Measurements from ENCODE around the gene TNFRSF18.

The TNFRSF18 gene, protein sequence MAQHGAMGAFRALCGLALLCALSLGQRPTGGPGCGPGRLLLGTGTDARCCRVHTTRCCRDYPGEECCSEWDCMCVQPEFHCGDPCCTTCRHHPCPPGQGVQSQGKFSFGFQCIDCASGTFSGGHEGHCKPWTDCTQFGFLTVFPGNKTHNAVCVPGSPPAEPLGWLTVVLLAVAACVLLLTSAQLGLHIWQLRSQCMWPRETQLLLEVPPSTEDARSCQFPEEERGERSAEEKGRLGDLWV

DNA sequence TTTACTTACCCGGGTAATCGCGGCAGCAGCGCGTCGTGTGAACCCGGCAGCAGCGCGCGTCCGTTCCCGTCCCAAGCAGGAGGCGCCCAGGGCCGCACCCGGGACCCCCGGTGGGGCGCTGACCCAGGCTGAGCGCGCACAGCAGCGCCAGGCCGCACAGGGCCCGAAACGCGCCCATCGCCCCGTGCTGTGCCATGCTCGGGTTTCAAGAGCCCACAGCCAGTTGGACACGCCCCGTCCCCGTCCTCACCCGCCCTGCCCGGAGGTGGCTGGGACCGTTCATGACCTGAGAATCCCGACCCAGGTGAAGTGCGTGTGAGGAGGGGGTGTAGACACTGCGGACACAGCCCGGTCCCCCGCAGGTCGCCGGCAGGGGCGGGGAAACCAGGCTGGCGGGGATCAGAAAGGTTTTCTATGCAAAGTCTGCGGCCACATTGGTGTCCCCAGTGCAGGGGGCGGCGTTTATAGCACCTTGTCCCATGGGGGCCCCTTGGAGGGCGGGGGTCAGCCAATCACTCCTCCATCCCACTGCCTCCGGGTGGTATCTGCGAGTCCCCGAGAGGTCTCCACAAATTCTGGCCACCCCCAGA lies at the start of gene TNFRSF18:
Gene TNFRSF18, minus strand, starts transcription at position 217 of the 590 bp plus-strand sequence. Its CDS starts 21 bp downstream, at position 196.
- DNase-seq (ENCODE audit: low read depth) = no peak
- peak within 1 kb of the TSS; percentile 8 for H3K4me3 ChIP-seq (ENCODE audit: low read depth, low read length)

GRCh38 chr1:1255611-1256010 lies 49.2 kb upstream of the TNFRSF18 start:
- TF ChIP-seq, protein P1, sequence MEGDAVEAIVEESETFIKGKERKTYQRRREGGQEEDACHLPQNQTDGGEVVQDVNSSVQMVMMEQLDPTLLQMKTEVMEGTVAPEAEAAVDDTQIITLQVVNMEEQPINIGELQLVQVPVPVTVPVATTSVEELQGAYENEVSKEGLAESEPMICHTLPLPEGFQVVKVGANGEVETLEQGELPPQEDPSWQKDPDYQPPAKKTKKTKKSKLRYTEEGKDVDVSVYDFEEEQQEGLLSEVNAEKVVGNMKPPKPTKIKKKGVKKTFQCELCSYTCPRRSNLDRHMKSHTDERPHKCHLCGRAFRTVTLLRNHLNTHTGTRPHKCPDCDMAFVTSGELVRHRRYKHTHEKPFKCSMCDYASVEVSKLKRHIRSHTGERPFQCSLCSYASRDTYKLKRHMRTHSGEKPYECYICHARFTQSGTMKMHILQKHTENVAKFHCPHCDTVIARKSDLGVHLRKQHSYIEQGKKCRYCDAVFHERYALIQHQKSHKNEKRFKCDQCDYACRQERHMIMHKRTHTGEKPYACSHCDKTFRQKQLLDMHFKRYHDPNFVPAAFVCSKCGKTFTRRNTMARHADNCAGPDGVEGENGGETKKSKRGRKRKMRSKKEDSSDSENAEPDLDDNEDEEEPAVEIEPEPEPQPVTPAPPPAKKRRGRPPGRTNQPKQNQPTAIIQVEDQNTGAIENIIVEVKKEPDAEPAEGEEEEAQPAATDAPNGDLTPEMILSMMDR (IDR thresholded peaks at IDR 0.05; ENCODE audit: low read depth, low read length, missing control alignments) = no peak
- no peak for DNase-seq (ENCODE audit: low read depth)
- no peak overlapping the region for H3K4me3 ChIP-seq (ENCODE audit: low read depth, low read length)

More for the DNA sequence above, at the start of gene TNFRSF18:
- TF ChIP-seq, protein P1 (IDR thresholded peaks at IDR 0.05; ENCODE audit: low read depth, low read length, missing control alignments) = no peak

DNA sequence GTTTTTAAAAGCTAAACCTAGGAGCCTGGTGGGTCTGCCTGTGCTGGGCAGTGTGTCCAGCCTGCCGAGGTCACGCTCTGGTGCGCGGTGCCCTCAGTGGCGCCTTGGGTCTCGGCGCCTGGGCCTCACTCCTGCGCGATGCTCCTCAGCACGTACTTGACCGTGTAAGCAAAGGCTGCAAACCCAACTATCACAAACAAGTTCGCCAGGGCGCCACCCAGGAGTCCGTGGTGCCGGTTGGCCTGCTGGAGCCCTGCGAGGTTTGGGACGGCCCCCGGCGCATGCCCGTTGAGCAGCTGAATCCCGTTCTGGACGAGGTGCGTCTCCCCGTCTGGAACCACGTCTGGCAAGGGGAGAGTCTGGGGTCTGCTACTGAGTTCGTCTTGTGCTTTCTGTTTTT lies 48.7 kb upstream of the TNFRSF18 start:
- no peak for DNase-seq (ENCODE audit: low read depth)
- TF ChIP-seq, protein P1 (IDR thresholded peaks at IDR 0.05; ENCODE audit: low read depth, low read length, missing control alignments) = no peak
- H3K4me3 ChIP-seq (ENCODE audit: low read depth, low read length) = no peak overlapping the region

- H3K4me3 ChIP-seq (ENCODE audit: low read depth, low read length) = no peak overlapping the region
- TF ChIP-seq, protein P1 (IDR thresholded peaks at IDR 0.05; ENCODE audit: low read depth, low read length, missing control alignments) = no peak
- DNase-seq (ENCODE audit: low read depth) = no peak
Measured at GRCh38 chr1:1254667-1254998, 48.2 kb upstream of the TNFRSF18 start.

DNA sequence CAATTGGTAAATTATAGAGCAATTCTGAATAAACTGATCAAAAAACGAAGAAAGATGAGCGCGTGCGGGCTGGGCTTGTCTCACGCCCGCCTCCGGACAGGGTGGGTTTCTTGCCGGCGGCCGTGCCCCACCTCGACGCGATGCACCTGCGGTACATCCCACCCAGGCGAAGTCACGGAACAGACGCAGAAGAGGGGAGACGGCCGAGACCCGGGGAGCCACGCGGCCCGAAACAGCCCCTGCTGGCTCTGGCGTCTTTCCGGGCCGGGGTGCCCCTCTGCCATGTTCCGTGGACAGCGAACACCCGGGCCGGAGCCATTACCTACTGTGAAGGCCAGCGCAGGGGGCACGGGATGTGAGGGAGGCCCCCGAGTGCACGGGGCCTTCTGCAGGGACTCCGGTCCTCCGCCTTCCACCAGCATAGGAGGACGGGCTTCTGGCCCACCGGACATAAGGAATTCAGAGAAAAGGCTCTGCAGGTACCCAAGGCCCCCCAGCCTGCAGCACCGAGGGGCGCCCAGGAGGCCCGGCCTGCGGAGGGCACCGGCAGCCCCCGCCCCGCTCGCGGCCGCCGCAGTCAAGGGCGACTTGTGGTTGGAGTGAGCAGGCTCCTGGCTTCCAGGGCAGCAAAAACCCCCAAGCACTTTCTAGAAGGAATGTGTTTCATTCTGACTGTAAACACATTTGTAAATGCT lies 47.7 kb upstream of the TNFRSF18 start:
- TF ChIP-seq, protein P1 (IDR thresholded peaks at IDR 0.05; ENCODE audit: low read depth, low read length, missing control alignments) = no peak
- H3K4me3 ChIP-seq (ENCODE audit: low read depth, low read length) = no peak overlapping the region
- DNase-seq (ENCODE audit: low read depth) = no peak

- H3K4me3 ChIP-seq (ENCODE audit: low read depth, low read length) = no peak overlapping the region
- no peak for DNase-seq (ENCODE audit: low read depth)
- TF ChIP-seq, protein P1 (IDR thresholded peaks at IDR 0.05; ENCODE audit: low read depth, low read length, missing control alignments) = no peak
Measured at GRCh38 chr1:1253314-1253713, 46.9 kb upstream of the TNFRSF18 start.

Data from GM12864 (cell line).